Kidney glomerular epithelial cell (primary cell): ENCODE measurements around the gene NCLN.
A peak's percentile ranks its signal among the peaks of the same experiment; 100 is the strongest.
"Not testable (repeated sequence)": the region's sequence is repeated elsewhere in the genome, so short reads cannot be mapped to it uniquely, and the experiment has no call there.

Experiments
- DNase-seq: peaks from one replicate; lab custom pipeline; 2025; lab: John Stamatoyannopoulos, UW

NCLN gene

GRCh38 chr19:3198901-3199700, 13.4 kb downstream of the NCLN start:
- DNase-seq, result no peak

- no peak for DNase-seq
Measured at GRCh38 chr19:3201072-3201700, 15.5 kb downstream of the NCLN start.

GRCh38 chr19:3201911-3202310, 16.2 kb downstream of the NCLN start:
- DNase-seq, result no peak

- DNase-seq, result no peak
Measured at GRCh38 chr19:3202346-3202745, 16.6 kb downstream of the NCLN start.

- DNase-seq, result not testable (repeated sequence)
Measured at GRCh38 chr19:3202895-3203294, 17.2 kb downstream of the NCLN start.

GRCh38 chr19:3203805-3204645, 18.3 kb downstream of the NCLN start:
- no peak for DNase-seq

GRCh38 chr19:3204646-3205275, 19.0 kb downstream of the NCLN start:
- no peak for DNase-seq

- no peak for DNase-seq
Measured at GRCh38 chr19:3206216-3206953, 20.7 kb downstream of the NCLN start.

GRCh38 chr19:3207461-3208242, 21.9 kb downstream of the NCLN start:
- DNase-seq, result no peak

GRCh38 chr19:3208317-3209207, 22.8 kb downstream of the NCLN start:
- DNase-seq, result no peak

GRCh38 chr19:3210347-3211017, 24.8 kb downstream of the NCLN start:
- DNase-seq, result peak; percentile 8

- no peak for DNase-seq
Measured at GRCh38 chr19:3211191-3211590, 25.5 kb downstream of the NCLN start.

GRCh38 chr19:3213159-3213558, 27.4 kb downstream of the NCLN start:
- DNase-seq, result no peak

- DNase-seq, result no peak
Measured at GRCh38 chr19:3216874-3217273, 31.1 kb downstream of the NCLN start.

GRCh38 chr19:3220576-3220975, 34.8 kb downstream of the NCLN start:
- no peak for DNase-seq

GRCh38 chr19:3221576-3221975, 35.8 kb downstream of the NCLN start:
- not testable (repeated sequence) for DNase-seq

- DNase-seq, result no peak
Measured at GRCh38 chr19:3222709-3223108, 37.0 kb downstream of the NCLN start.

- DNase-seq, result no peak
Measured at GRCh38 chr19:3224346-3225168, 38.8 kb downstream of the NCLN start, which contains the start of gene CELF5. TSS of gene CELF5 (plus strand) at chr19:3224661. CDS start at chr19:3224740, 79 bp downstream.
